Keratinocyte (primary cell): ENCODE measurements around the gene CCM2.

Experiments used
- EZH2 ChIP-seq: IDR thresholded peaks from one replicate; pipeline ENCODE4 v1.6.1; 2012; ENCODE audit warnings: inconsistent platforms, mild to moderate bottlenecking, low read length, moderate library complexity
- TF ChIP-seq, protein P1 (sequence below), 3 experiments: IDR thresholded peaks in 1 of 3; conservative IDR thresholded peaks in 1 of 3; optimal IDR thresholded peaks in 1 of 3; 2 replicates in 2 of 3; 3 replicates in 1 of 3; pipeline versions ENCODE3 to v1.5.1; 2011; ENCODE audit warnings: low read length in 3 of 3, mild to moderate bottlenecking in 3 of 3, moderate library complexity in 2 of 3, control low read depth in 1 of 3, inconsistent platforms in 1 of 3; ENCODE audit not compliant: insufficient read depth in 2 of 3; ENCODE audit errors: extremely low read depth in 1 of 3

DNA sequence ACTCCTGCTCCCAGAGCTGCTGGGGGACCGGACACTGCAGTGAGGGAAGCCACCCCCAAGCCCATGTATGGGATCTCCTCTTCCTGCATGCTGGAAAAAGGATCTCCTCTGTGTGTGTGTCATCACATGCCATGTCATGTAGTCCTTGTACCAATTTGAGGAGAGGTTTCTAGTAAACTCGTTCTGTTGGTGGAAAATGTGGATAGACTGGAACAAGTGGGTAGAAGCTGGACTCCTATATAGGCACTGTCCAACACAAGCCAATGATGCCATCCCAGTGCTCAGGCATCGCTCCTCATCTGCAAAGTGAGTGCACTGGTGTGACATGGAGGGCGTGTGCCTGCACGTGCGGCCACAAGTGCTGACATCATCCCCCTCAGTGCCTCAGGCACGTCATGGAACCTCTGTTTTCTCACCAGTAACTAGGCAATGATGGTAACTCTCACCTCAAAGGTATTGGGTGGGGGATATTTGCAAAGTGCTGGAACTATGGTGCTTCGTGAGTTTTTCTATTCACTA lies 40.5 kb upstream of the CCM2 start:
- no peak for TF ChIP-seq EZH2
- TF ChIP-seq, protein P1, sequence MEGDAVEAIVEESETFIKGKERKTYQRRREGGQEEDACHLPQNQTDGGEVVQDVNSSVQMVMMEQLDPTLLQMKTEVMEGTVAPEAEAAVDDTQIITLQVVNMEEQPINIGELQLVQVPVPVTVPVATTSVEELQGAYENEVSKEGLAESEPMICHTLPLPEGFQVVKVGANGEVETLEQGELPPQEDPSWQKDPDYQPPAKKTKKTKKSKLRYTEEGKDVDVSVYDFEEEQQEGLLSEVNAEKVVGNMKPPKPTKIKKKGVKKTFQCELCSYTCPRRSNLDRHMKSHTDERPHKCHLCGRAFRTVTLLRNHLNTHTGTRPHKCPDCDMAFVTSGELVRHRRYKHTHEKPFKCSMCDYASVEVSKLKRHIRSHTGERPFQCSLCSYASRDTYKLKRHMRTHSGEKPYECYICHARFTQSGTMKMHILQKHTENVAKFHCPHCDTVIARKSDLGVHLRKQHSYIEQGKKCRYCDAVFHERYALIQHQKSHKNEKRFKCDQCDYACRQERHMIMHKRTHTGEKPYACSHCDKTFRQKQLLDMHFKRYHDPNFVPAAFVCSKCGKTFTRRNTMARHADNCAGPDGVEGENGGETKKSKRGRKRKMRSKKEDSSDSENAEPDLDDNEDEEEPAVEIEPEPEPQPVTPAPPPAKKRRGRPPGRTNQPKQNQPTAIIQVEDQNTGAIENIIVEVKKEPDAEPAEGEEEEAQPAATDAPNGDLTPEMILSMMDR (optimal IDR thresholded peaks at IDR 0.05 in 1 of 3, IDR thresholded peaks at IDR 0.05 in 1 of 3, conservative IDR thresholded peaks at IDR 0.05 in 1 of 3; ENCODE audit: extremely low read depth in 1 of 3, insufficient read depth in 2 of 3, low read length in 3 of 3): no peak
